PFSK-1 (cell line): ENCODE data around the gene PLIN5.

ENCODE experiments used
- FOXP2 ChIP-seq: optimal IDR thresholded peaks from 2 replicates; pipeline ENCODE3; 2011; ENCODE audit warnings: borderline replicate concordance, control low read depth, inconsistent platforms; ENCODE audit not compliant: insufficient read depth; ENCODE audit errors: extremely low read length, extremely low read depth
- POLR2AphosphoS5 ChIP-seq: IDR thresholded peaks from 2 replicates; pipeline ENCODE4 v1.6.1; 2012; ENCODE audit warnings: low read depth, mild to moderate bottlenecking, control low read depth, low read length, moderate library complexity
- REST ChIP-seq, 2 experiments: IDR thresholded peaks; 2 replicates each; pipeline versions ENCODE4 v1.6.1 to v1.8.0; 2011 to 2012; ENCODE audit warnings: low read depth in 2 of 2, low read length in 2 of 2, control low read depth in 1 of 2, inconsistent platforms in 1 of 2, mild to moderate bottlenecking in 1 of 2, moderate library complexity in 1 of 2; ENCODE audit not compliant: insufficient read depth in 1 of 2
- SIN3A ChIP-seq: IDR thresholded peaks from 2 replicates; pipeline ENCODE4 v1.6.1; 2012; ENCODE audit warnings: mild to moderate bottlenecking, low read length, moderate library complexity, borderline replicate concordance; ENCODE audit not compliant: insufficient read depth
- TAF1 ChIP-seq: IDR thresholded peaks from 2 replicates; pipeline ENCODE4 v1.6.1; 2012; ENCODE audit warnings: low read length, control low read depth, borderline replicate concordance; ENCODE audit not compliant: insufficient read depth

- TF ChIP-seq POLR2AphosphoS5 (no peak), REST (IDR thresholded peaks at IDR 0.05; ENCODE audit: insufficient read depth in 1 of 2, low read depth in 2 of 2, low read length in 2 of 2) (no peak), TAF1 (no peak), SIN3A (no peak), FOXP2 (no peak)
Measured at GRCh38 chr19:4511300-4512054, 23.5 kb downstream of the PLIN5 start.
